ENCODE results near the gene DKKL1. TPM values are rescaled to one million over a fixed set of nuclear protein-coding genes. Genes with fewer than 3 reads are reported as not detected.
A peak's percentile ranks its signal among the peaks of the same experiment; 100 is the strongest.

Gene DKKL1
- total RNA-seq, 2 experiments from 2014 or later = 0.61 to 0.63 TPM

- H3K4me3 ChIP-seq (ENCODE audit: low read depth, low read length, poor library complexity, severe bottlenecking) = peak overlapping the region; percentile 76
- no peak for TF ChIP-seq EZH2phosphoT487 (IDR thresholded peaks at IDR 0.05; ENCODE audit: borderline replicate concordance, low read depth, low read length)
- TF ChIP-seq, protein P1, sequence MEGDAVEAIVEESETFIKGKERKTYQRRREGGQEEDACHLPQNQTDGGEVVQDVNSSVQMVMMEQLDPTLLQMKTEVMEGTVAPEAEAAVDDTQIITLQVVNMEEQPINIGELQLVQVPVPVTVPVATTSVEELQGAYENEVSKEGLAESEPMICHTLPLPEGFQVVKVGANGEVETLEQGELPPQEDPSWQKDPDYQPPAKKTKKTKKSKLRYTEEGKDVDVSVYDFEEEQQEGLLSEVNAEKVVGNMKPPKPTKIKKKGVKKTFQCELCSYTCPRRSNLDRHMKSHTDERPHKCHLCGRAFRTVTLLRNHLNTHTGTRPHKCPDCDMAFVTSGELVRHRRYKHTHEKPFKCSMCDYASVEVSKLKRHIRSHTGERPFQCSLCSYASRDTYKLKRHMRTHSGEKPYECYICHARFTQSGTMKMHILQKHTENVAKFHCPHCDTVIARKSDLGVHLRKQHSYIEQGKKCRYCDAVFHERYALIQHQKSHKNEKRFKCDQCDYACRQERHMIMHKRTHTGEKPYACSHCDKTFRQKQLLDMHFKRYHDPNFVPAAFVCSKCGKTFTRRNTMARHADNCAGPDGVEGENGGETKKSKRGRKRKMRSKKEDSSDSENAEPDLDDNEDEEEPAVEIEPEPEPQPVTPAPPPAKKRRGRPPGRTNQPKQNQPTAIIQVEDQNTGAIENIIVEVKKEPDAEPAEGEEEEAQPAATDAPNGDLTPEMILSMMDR (conservative IDR thresholded peaks at IDR 0.05; ENCODE audit: low read length) = no peak
- ChIA-PET POLR2A (interaction anchor here (0.6 to 1.1 kb wide), 5 partner anchors 14 to 113 kb away, joined by 3 to 5 read pairs (median 3); no protein-coding TSS in a partner anchor), CTCF (ENCODE audit: unreplicated experiment) (interaction anchor here (1.3 kb wide), 1 partner anchor 35 kb away, joined by 3 read pairs; no protein-coding TSS in a partner anchor)
- H3K9me2 ChIP-seq (ENCODE audit: insufficient read depth, low read length) = no peaks in the 10 kb centered on the region
- H3K4me1 ChIP-seq (ENCODE audit: insufficient read depth, low read length, poor library complexity, severe bottlenecking) = peaks cover 58% of the 10 kb centered on the region
- peak overlapping the region; percentile 98 for H3K27ac ChIP-seq (ENCODE audit: low read depth, low read length, poor library complexity, severe bottlenecking)
- H3K79me2 ChIP-seq (ENCODE audit: insufficient read depth, low read depth, low read length) = peaks cover 36% of the 10 kb centered on the region
- intact Hi-C loops (cut with micrococcal nuclease; ENCODE audit: unreplicated experiment) = loop anchor here (1.0 to 10.0 kb wide), 3 partner anchors 27 to 105 kb away; partner anchors contain the start of gene SLC17A7
- BruUV-seq (replicated peaks) = no TSS peak
- H2AFZ ChIP-seq (ENCODE audit: low read length) = no peak overlapping the region
- peaks cover 10% of the 10 kb centered on the region; the same call in 1 of the 2 replicates for H4K20me1 ChIP-seq (ENCODE audit: insufficient read depth, low read length)
- peak overlapping the region; percentile 100 for H3K4me2 ChIP-seq (ENCODE audit: low read length)
- peaks cover 65% of the 10 kb centered on the region for H3K36me3 ChIP-seq (ENCODE audit: insufficient read depth, low read length)
- H3K9me3 ChIP-seq (ENCODE audit: low read length) = no peaks in the 10 kb centered on the region
- DNase-seq (ENCODE audit: low spot score) = no peak
Observed at GRCh38 chr19:49339301-49340068, 24.2 kb upstream of the DKKL1 start.

DNA sequence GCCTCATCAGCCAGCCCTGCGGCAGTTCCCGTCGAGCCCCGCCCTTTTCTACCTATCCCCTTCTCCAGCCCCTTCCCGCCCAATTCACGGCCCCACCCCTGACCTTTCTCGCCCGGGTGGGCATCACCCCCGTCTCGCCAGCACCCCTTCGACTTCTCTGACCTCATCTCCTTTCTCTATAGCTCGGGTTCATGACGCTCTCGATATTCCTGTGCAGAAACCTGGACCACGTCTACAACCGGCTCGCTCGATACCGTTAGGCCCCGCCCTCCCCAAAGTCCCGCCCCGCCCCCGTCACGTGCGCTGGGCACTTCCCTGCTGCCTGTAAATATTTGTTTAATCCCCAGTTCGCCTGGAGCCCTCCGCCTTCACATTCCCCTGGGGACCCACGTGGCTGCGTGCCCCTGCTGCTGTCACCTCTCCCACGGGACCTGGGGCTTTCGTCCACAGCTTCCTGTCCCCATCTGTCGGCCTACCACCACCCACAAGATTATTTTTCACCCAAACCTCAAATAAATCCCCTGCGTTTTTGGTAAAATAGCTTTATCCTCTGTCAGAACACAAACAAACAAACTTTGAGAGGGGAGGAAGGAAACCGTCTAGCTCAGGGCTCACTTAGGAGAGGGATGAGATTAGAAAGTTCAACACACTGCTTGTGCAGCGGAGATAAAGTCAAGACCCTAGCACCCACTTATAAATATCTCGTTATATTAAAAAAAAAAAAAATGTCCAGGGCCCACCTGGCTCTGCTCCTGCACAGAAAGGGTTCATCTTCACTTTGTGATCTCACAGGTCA is 23.4 kb upstream of the DKKL1 start:
- Histone ChIP-seq H3K36me3 (ENCODE audit: insufficient read depth, low read length) (peaks cover 71% of the 10 kb centered on the region), H4K20me1 (ENCODE audit: insufficient read depth, low read length) (peaks cover 10% of the 10 kb centered on the region; the same call in 1 of the 2 replicates), H3K4me1 (ENCODE audit: insufficient read depth, low read length, poor library complexity, severe bottlenecking) (peaks cover 52% of the 10 kb centered on the region), H2AFZ (ENCODE audit: low read length) (no peak overlapping the region), H3K9me3 (ENCODE audit: low read length) (no peaks in the 10 kb centered on the region), H3K4me2 (ENCODE audit: low read length) (peak overlapping the region; percentile 100), H3K79me2 (ENCODE audit: insufficient read depth, low read depth, low read length) (peaks cover 29% of the 10 kb centered on the region), H3K4me3 (ENCODE audit: low read depth, low read length, poor library complexity, severe bottlenecking) (peak overlapping the region; percentile 76), H3K27ac (ENCODE audit: low read depth, low read length, poor library complexity, severe bottlenecking) (peak overlapping the region; percentile 98), H3K9me2 (ENCODE audit: insufficient read depth, low read length) (no peaks in the 10 kb centered on the region)
- peak; percentile 99 for DNase-seq (ENCODE audit: low spot score)
- CTCF ChIA-PET (ENCODE audit: unreplicated experiment) = interaction anchor here (1.3 kb wide), 1 partner anchor 34 kb away, joined by 3 read pairs; no protein-coding TSS in a partner anchor
- no TSS peak for BruUV-seq (replicated peaks)
- intact Hi-C loops (cut with micrococcal nuclease; ENCODE audit: unreplicated experiment) = loop anchor here (1.0 to 2.0 kb wide), 2 partner anchors 26 to 51 kb away; no protein-coding TSS in a partner anchor
- no peak for TF ChIP-seq EZH2phosphoT487 (IDR thresholded peaks at IDR 0.05; ENCODE audit: borderline replicate concordance, low read depth, low read length)
- TF ChIP-seq, protein P1 (conservative IDR thresholded peaks at IDR 0.05; ENCODE audit: low read length) = peak; percentile 21; the same call in 1 of the 2 replicates
- POLR2A ChIA-PET = interaction anchor here (0.6 to 1.1 kb wide), 6 partner anchors 12 to 716 kb away, joined by 3 to 5 read pairs (median 3); no protein-coding TSS in a partner anchor
